ENCODE data around the gene KRT84. TPM values are rescaled to one million over a fixed set of nuclear protein-coding genes. Genes with fewer than 3 reads are reported as not detected.

The KRT84 gene
- total RNA-seq, 2 experiments from 2014 or later, result not detected

DNA sequence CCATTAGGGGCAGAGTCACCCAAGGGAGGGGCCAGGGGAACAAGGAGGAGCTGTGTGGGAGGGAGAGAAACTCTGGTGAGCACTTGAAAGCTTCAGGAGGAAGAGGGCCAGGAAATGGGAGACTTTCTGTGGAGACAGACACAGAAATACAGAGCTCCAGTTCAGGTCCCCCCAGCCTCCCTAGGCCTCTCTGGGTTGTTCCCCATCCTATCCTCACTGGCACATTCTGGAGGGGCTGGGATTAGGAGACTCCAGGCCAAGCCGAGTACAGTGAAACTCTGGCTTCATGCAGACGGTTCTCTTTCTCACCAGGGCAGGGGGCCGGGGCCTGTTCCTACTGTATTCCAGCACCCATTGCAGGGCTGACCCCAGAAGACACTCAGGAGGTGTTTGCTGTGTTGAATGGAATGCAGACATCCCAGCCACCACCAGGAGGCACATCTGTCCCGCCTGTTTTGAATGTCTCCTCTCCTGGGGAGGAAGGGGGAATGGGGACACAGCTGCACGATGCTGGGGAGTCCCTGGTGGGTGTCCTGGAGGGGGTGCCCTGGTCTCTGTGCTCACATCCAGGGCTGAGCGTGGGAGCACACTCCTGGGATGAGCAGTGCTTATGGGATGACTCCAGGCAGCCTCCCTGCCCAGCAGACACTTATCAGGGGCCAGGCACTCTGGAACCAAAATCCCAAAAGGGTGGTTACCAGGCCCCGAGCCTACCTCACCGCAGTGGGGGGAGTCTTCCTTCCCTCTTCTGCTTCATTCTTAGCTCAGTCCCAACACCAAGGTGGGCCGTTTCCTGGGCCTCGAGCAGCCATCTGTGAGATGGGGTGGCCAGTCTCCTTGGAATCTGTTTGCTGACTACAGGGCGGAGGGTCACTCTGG, 5.5 kb upstream of the KRT84 start:
- intact Hi-C loops (cut with DNase I, micrococcal nuclease), result loop anchor here in 1 of 2 experiments (1.0 kb wide), 1 partner anchor 487 kb away; no protein-coding TSS in a partner anchor
- no peaks in the 10 kb centered on the region for H3K4me1 ChIP-seq (ENCODE audit: insufficient read depth, low read length)
- DNase-seq (peak in 3 of 14 experiments; percentile 8 to 18 (median 10)), ATAC-seq (ENCODE audit: poor library complexity) (no peak)
- H3K27me3 ChIP-seq (ENCODE audit: control insufficient read depth in 1 of 2, insufficient read depth in 2 of 2, low read length in 2 of 2), result peaks cover 0 to 3% of the 10 kb centered on the region in 2 experiments
- ChIA-PET POLR2A (no interaction called here), CTCF (no interaction called here)
- TF ChIP-seq, protein P1, sequence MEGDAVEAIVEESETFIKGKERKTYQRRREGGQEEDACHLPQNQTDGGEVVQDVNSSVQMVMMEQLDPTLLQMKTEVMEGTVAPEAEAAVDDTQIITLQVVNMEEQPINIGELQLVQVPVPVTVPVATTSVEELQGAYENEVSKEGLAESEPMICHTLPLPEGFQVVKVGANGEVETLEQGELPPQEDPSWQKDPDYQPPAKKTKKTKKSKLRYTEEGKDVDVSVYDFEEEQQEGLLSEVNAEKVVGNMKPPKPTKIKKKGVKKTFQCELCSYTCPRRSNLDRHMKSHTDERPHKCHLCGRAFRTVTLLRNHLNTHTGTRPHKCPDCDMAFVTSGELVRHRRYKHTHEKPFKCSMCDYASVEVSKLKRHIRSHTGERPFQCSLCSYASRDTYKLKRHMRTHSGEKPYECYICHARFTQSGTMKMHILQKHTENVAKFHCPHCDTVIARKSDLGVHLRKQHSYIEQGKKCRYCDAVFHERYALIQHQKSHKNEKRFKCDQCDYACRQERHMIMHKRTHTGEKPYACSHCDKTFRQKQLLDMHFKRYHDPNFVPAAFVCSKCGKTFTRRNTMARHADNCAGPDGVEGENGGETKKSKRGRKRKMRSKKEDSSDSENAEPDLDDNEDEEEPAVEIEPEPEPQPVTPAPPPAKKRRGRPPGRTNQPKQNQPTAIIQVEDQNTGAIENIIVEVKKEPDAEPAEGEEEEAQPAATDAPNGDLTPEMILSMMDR (IDR thresholded peaks at IDR 0.05), result no peak
- H3K36me3 ChIP-seq (ENCODE audit: insufficient read depth, low read length), result no peaks in the 10 kb centered on the region
- no peak overlapping the region for H3K27ac ChIP-seq (ENCODE audit: low read depth in 1 of 2, low read length in 2 of 2)
- no peaks in the 10 kb centered on the region for H3K9me3 ChIP-seq (ENCODE audit: control insufficient read depth in 1 of 2, insufficient read depth in 1 of 2, low read length in 2 of 2)
- Mint-ChIP-seq H3K4me1 (ENCODE audit: low read depth) (no peaks in the 10 kb centered on the region), H3K4me3 (no peak overlapping the region), H3K9me3 (no peaks in the 10 kb centered on the region), H3K36me3 (ENCODE audit: low read depth) (no peaks in the 10 kb centered on the region), H3K27ac (no peak overlapping the region), H3K27me3 (peaks cover 7% of the 10 kb centered on the region)
- H3K4me3 ChIP-seq (ENCODE audit: low read length), result no peak overlapping the region

DNA sequence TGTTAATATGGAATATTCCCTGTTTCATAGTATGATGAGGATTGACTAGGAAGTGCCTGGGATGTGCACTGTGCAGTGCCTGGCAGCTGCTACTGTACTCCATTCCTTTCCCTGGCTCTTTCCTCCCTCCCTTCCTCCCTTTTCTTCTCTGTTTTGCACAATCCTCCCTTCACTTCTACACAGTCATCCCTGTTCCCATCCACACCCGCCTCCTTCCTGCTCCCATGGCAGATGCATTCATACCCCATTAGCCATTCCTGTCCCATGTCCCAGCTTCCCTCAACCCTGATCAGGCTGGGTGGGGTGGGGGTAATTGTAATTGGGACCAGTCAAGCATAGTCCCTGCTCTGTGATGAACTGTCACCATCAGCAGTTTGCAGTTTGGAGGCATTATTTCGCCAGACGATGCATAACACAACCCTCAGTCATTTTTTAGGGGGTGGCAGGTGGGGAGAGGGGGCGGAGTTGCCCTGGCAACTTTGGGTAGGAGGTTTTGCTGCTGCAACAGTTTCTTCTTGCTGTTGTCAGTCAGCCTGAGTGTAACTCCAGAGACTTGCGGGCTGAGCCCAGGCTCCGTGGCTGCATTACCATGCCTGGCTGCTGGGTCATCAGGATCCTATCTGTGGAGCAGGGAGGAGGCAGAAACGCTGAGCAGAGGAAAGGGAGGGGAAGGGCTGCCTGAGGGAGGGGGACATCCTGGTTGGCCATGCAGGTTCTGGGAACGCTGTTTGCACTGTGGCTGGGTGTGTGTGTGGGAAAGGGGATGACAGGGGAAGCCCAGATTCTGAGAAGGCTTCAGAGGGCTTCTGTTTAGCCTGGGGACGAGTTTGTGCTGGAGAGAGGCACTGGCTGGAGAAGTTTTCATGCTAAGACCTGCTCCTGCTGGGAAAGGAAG, 4.1 kb upstream of the KRT84 start:
- ATAC-seq (ENCODE audit: poor library complexity) (no peak), DNase-seq (no peak)
- Mint-ChIP-seq H3K27ac (no peak overlapping the region), H3K9me3 (no peaks in the 10 kb centered on the region), H3K4me3 (no peak overlapping the region), H3K27me3 (peaks cover 7% of the 10 kb centered on the region), H3K4me1 (ENCODE audit: low read depth) (no peaks in the 10 kb centered on the region), H3K36me3 (ENCODE audit: low read depth) (no peaks in the 10 kb centered on the region)
- intact Hi-C loops (cut with DNase I, micrococcal nuclease), result no loop called here
- POLR2A ChIA-PET, result no interaction called here
- no peaks in the 10 kb centered on the region for H3K4me1 ChIP-seq (ENCODE audit: insufficient read depth, low read length)
- H3K27ac ChIP-seq (ENCODE audit: low read depth in 1 of 2, low read length in 2 of 2), result no peak overlapping the region
- CTCF ChIA-PET, result no interaction called here
- TF ChIP-seq, protein P1 (IDR thresholded peaks at IDR 0.05), result no peak
- no peaks in the 10 kb centered on the region for H3K9me3 ChIP-seq (ENCODE audit: control insufficient read depth in 1 of 2, insufficient read depth in 1 of 2, low read length in 2 of 2)
- no peaks in the 10 kb centered on the region for H3K36me3 ChIP-seq (ENCODE audit: insufficient read depth, low read length)
- H3K27me3 ChIP-seq (ENCODE audit: control insufficient read depth in 1 of 2, insufficient read depth in 2 of 2, low read length in 2 of 2), result peaks cover 0 to 3% of the 10 kb centered on the region in 2 experiments
- H3K4me3 ChIP-seq (ENCODE audit: low read length), result no peak overlapping the region

DNA sequence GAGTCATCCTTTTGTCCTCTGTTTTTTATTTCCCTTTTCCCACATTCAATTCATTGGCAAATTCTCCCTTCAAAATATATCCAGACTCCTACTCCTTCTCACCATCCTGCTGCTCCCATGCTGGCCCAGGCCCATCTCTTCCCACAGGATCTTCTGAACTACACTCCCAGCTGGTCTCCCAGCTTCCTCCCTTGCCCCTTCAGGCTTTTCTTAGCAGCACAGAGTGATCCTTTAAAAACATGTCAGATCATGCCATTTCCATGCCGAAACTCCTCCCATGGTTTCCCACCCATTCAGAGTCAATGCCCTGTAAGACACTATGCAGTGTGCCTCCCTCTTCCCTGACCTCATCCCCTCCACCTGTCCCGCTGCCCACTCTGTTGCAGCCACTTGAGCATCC, 2.4 kb upstream of the KRT84 start:
- Mint-ChIP-seq H3K9me3 (no peaks in the 10 kb centered on the region), H3K4me3 (no peak overlapping the region), H3K27ac (no peak overlapping the region), H3K27me3 (peaks cover 3% of the 10 kb centered on the region), H3K36me3 (ENCODE audit: low read depth) (no peaks in the 10 kb centered on the region), H3K4me1 (ENCODE audit: low read depth) (peaks cover 5% of the 10 kb centered on the region)
- ATAC-seq (ENCODE audit: poor library complexity) (no peak), DNase-seq (no peak)
- Histone ChIP-seq H3K27me3 (ENCODE audit: control insufficient read depth in 1 of 2, insufficient read depth in 2 of 2, low read length in 2 of 2) (no peaks in the 10 kb centered on the region), H3K27ac (ENCODE audit: low read depth in 1 of 2, low read length in 2 of 2) (no peak overlapping the region), H3K36me3 (ENCODE audit: insufficient read depth, low read length) (no peaks in the 10 kb centered on the region), H3K4me1 (ENCODE audit: insufficient read depth, low read length) (peaks cover under 1% of the 10 kb centered on the region), H3K4me3 (ENCODE audit: low read length) (no peak overlapping the region), H3K9me3 (ENCODE audit: control insufficient read depth in 1 of 2, insufficient read depth in 1 of 2, low read length in 2 of 2) (no peaks in the 10 kb centered on the region)
- TF ChIP-seq, protein P1 (IDR thresholded peaks at IDR 0.05), result no peak
- intact Hi-C loops (cut with DNase I, micrococcal nuclease), result no loop called here
- CTCF ChIA-PET, result no interaction called here
- POLR2A ChIA-PET, result no interaction called here
